GM18526 (cell line): Measurements from ENCODE around the gene KLHL17.

Experiments
- POLR2A ChIP-seq: IDR thresholded peaks from 3 replicates; pipeline ENCODE4 v1.6.1; 2011; ENCODE audit not compliant: insufficient read length; ENCODE audit errors: extremely low read depth

KLHL17 gene

DNA sequence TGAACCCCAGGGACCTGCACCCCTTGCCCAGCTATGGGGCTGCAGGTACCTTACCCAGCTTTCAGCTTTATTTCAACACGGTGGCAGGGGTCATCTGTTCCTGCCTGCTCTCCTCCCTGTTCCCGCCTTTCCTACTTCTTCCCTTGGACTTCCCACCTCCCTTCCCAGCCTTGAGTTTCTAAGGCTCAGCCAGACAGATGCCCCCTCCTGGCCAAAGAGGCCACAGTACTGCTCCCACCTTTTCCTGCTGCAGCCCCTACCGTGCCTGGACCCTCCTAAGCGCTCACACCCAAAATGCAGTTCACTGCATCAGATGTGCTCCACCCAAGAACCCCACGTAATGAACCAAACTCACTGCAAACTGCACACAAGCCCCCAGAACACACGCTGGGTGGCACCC lies 9.0 kb upstream of the KLHL17 start:
- TF ChIP-seq POLR2A = no peak

GRCh38 chr1:952201-952600 lies 8.2 kb upstream of the KLHL17 start:
- TF ChIP-seq POLR2A = no peak

GRCh38 chr1:952603-953002 lies 7.8 kb upstream of the KLHL17 start:
- no peak for TF ChIP-seq POLR2A

GRCh38 chr1:953524-954320 lies 6.7 kb upstream of the KLHL17 start:
- TF ChIP-seq POLR2A = no peak

GRCh38 chr1:954927-955326 lies 5.5 kb upstream of the KLHL17 start:
- TF ChIP-seq POLR2A = no peak

GRCh38 chr1:955474-955873 lies 4.9 kb upstream of the KLHL17 start:
- no peak for TF ChIP-seq POLR2A

DNA sequence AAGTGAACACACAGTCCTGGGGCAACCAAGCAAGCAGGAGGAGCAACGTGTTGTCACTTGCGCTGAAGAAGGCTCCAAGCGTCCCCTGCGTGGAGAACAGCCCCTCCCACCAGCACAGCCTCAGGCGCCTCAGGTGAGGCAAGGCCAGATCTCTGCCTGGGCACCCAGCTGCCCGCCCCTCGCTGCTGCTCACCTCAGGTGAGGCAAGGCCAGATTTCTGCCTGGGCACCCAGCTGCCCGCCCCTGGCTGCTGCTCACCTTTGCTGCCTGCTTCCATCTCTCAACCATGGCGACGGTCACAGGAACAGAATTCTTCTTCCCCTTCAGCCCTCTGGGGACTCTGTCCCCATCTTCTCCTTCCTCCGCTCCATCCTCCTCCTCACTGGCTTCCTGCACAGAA lies 3.7 kb upstream of the KLHL17 start:
- TF ChIP-seq POLR2A = no peak

DNA sequence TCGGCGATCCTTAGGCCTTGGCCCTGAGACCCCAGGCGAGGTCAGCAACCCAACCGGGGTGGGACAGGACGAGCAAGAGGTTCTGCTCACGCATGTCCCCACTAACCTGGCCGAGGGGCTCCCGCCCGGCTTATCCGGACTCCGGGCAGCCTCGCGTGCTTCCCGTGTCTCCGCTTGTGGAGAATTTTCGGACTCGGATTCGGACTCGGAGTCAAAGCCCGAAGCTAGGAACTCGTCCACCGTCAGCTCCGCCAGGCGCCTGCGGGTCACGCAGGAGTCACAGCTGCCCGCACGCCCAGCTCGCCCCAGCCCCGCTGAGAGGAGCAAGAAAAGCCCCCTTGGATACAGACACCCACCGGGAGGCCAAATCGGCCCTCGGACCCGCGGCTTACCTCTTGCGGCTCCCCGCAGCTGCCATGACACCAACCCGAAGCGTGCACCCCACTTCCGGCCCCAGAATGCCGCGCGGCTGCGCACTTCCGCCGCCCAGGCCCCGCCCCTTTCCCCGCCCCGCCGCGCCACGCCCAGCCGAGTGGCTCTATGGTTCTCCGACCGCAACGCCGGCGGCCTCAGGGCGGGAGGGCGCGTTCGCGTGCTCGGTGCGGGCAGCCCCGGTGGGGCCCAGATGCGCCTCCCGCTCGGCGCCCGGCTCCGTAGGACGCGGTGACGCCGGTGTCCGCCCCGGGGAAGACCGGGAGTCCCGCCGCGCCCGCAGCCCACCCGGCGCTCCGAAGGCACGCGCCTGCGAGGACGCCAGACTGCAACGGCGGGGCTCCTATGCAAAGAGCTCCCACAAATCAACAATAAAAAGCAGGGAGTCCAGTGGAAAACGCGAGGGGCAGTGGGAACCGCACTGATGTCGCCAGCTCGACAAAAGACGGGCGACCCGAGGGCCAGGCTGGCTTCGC lies 1.3 kb upstream of the KLHL17 start, which contains the start of gene NOC2L:
TSS of gene NOC2L (minus strand) at position 434 of the 908 bp plus-strand sequence. CDS start at position 418, 16 bp downstream.
- peak; percentile 80 for TF ChIP-seq POLR2A

- no peak for TF ChIP-seq POLR2A
Observed at GRCh38 chr1:959731-960362, 537 bp upstream of the KLHL17 start.

- no peak for TF ChIP-seq POLR2A
Observed at GRCh38 chr1:961132-961669, 817 bp downstream of the KLHL17 start.

DNA sequence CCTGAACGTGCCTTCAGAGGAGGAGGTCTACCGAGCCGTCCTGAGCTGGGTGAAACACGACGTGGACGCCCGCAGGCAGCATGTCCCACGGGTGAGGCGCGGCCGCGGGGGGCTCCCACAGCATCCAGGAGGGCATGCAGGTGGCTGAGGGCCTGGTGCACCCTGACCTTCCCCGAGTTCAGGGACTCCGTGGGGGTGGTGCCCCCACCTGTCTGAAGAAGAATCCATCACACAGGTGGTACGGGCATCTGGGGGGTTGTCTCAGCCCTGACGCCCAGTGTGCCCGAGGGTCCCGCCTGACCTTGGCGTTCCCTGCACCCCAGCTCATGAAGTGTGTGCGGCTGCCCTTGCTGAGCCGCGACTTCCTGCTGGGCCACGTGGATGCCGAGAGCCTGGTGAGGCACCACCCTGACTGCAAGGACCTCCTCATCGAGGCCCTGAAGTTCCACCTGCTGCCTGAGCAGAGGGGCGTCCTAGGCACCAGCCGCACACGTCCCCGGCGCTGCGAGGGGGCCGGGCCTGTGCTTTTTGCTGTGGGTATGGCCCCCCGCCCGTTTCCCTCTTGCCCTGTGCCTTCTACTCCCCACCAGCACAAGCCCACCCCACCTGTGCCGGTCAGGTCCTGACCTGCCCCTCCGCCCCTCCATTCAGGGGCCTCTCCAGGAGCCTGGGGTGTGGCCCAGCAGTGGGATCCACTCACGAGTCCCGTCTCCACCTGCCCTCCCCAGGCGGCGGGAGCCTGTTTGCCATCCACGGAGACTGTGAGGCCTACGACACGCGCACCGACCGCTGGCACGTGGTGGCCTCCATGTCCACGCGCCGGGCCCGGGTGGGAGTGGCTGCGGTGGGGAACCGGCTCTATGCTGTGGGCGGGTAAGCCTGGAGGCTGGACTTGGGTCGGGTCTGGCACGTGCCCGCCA lies 2.3 kb downstream of the KLHL17 start:
- no peak for TF ChIP-seq POLR2A

GRCh38 chr1:963301-963651 lies 2.9 kb downstream of the KLHL17 start:
- no peak for TF ChIP-seq POLR2A

GRCh38 chr1:963746-964525 lies 3.6 kb downstream of the KLHL17 start:
- TF ChIP-seq POLR2A = no peak
